A549 (cell line): ENCODE data around the gene HOXB3. TPM values are rescaled to one million over a fixed set of nuclear protein-coding genes. Genes with fewer than 3 reads are reported as not detected.

Experiments used
- ATAC-seq, 2 experiments: fragments of 200-7000 bp in 1 of 2; fragments of >200 bp in 1 of 2; cut with Nextera tagmentation in 1 of 2; cut with Tn5 transposase in 1 of 2; 3 replicates each; pipeline versions ENCODE4 v1.8.0 to v1.9.1; 2018 to 2020; ENCODE audit warnings: mild to moderate bottlenecking in 1 of 2, moderate library complexity in 1 of 2
- CTCF ChIA-PET: fragments of 300-600 bp; sonication (Branson Sonifier 250); formaldehyde crosslinking; extraction: SDS; loops from one replicate; lab custom pipeline; 2021; ENCODE audit warnings: antibody characterized with exemption, inconsistent platforms; lab: Yijun Ruan, JAX
- POLR2A ChIA-PET: fragments of 350-600 bp; formaldehyde crosslinking; extraction: SDS; loops from one replicate; lab custom pipeline; 2021; ENCODE audit warnings: antibody characterized with exemption, inconsistent platforms; lab: Yijun Ruan, JAX
- DNase-seq, 2 experiments: peaks; one replicate each; pipeline versions ENCODE4 v3.0.0 to v3.0.0-alpha.2; 2011 to 2016; ENCODE audit warnings: low read depth in 1 of 2, low spot score in 1 of 2
- FAIRE-seq: peaks from 2 replicates; lab custom pipeline; 2011; peaks lifted over from hg19 to GRCh38; lab: Jason Lieb, UNC
- H3K27ac ChIP-seq, 2 experiments: fragments of >200 bp; sonication (Bioruptor Twin); formaldehyde crosslinking; 3 replicates each; pipeline ENCODE4 v1.5.1; 2016 to 2017
- H3K4me1 ChIP-seq: fragments of >200 bp; sonication (Bioruptor Twin); formaldehyde crosslinking; 3 replicates; pipeline ENCODE4 v1.6.1; 2016
- H3K4me2 ChIP-seq: fragments of >200 bp; sonication (Bioruptor Twin); formaldehyde crosslinking; 3 replicates; pipeline ENCODE4 v1.6.1; 2016
- H3K4me3 ChIP-seq: fragments of >200 bp; sonication (Bioruptor Twin); formaldehyde crosslinking; 3 replicates; pipeline ENCODE4 v1.5.1; 2016
- H3K9me3 ChIP-seq: fragments of >200 bp; sonication (Bioruptor Twin); formaldehyde crosslinking; 3 replicates; pipeline ENCODE4 v1.6.1; 2016
- CBX8 ChIP-seq: fragments of 200-600 bp; sonication (generic); IDR thresholded peaks from 2 replicates; pipeline ENCODE4 v1.6.1; 2016
- CEBPB ChIP-seq, 2 experiments: fragments of >200 bp in 1 of 2; sonication (Bioruptor Twin) in 1 of 2; formaldehyde crosslinking in 1 of 2; IDR thresholded peaks; 2 replicates each; pipeline ENCODE4 v1.6.1; 2012 to 2016
- E2F6 ChIP-seq: IDR thresholded peaks from 2 replicates; pipeline ENCODE4 v1.6.1; 2012; ENCODE audit warnings: low read depth, borderline replicate concordance
- EHF ChIP-seq: fragments of 250-450 bp; sonication (Bioruptor Pico); IDR thresholded peaks from 2 replicates; pipeline ENCODE4 v1.5.0; 2020; ENCODE audit warnings: mild to moderate bottlenecking
- EHMT2 ChIP-seq: fragments of 200-600 bp; sonication (generic); IDR thresholded peaks from 2 replicates; pipeline ENCODE4 v1.6.1; 2016; ENCODE audit warnings: antibody characterized with exemption, low read depth, mild to moderate bottlenecking, moderate library complexity
- FOSL2 ChIP-seq, 2 experiments: fragments of 450-650 bp in 1 of 2; fragments of >200 bp in 1 of 2; sonication (Bioruptor Twin) in 1 of 2; formaldehyde crosslinking; IDR thresholded peaks; 2 replicates each; pipeline versions ENCODE4 v1.5.0 to v1.6.1; 2016 to 2020; ENCODE audit warnings: mild to moderate bottlenecking in 1 of 2, moderate library complexity in 1 of 2
- FOXS1 ChIP-seq: fragments of 250-450 bp; sonication (Bioruptor Pico); IDR thresholded peaks from 2 replicates; pipeline ENCODE4 v1.5.0; 2020; ENCODE audit warnings: mild to moderate bottlenecking, moderate library complexity
- HDAC2 ChIP-seq: fragments of 200-600 bp; sonication (generic); IDR thresholded peaks from 2 replicates; pipeline ENCODE4 v1.6.1; 2016
- HMGXB4 ChIP-seq: fragments of 250-450 bp; sonication (Bioruptor Pico); IDR thresholded peaks from 2 replicates; pipeline ENCODE4 v1.5.0; 2021; ENCODE audit warnings: mild to moderate bottlenecking, moderate library complexity, borderline replicate concordance
- HOXB13 ChIP-seq: fragments of 250-450 bp; sonication (Bioruptor Pico); IDR thresholded peaks from 2 replicates; pipeline ENCODE4 v1.5.0; 2020; ENCODE audit warnings: low read depth, mild to moderate bottlenecking, moderate library complexity
- HOXB5 ChIP-seq: fragments of 250-450 bp; sonication (Bioruptor Pico); IDR thresholded peaks from 2 replicates; pipeline ENCODE4 v1.5.0; 2020; ENCODE audit warnings: mild to moderate bottlenecking, moderate library complexity
- MAFK ChIP-seq: fragments of 450-650 bp; IDR thresholded peaks from 2 replicates; pipeline ENCODE4 v1.6.1; 2014; ENCODE audit not compliant: partially characterized antibody
- MAX ChIP-seq: IDR thresholded peaks from 2 replicates; pipeline ENCODE4 v1.6.1; 2012
- NFE2L2 ChIP-seq: fragments of 150-350 bp; conservative IDR thresholded peaks from 2 replicates; pipeline ENCODE4 v1.6.1; 2014; ENCODE audit warnings: low read length
- NR3C1 ChIP-seq: fragments of >200 bp; sonication (Bioruptor Twin); formaldehyde crosslinking; IDR thresholded peaks from 3 replicates; pipeline ENCODE4 v1.6.1; 2017
- PBX3 ChIP-seq: IDR thresholded peaks from 2 replicates; pipeline ENCODE4 v1.6.1; 2012
- POLR2A ChIP-seq: IDR thresholded peaks from 2 replicates; pipeline ENCODE4 v1.6.1; 2012; ENCODE audit warnings: mild to moderate bottlenecking, low read length
- RAD21 ChIP-seq, 2 experiments: fragments of >200 bp in 1 of 2; sonication (Bioruptor Twin) in 1 of 2; formaldehyde crosslinking in 1 of 2; IDR thresholded peaks in 1 of 2; conservative IDR thresholded peaks in 1 of 2; 2 replicates in 1 of 2; 3 replicates in 1 of 2; pipeline ENCODE4 v1.6.1; 2012 to 2018; ENCODE audit warnings: inconsistent platforms in 1 of 2
- RARB ChIP-seq: fragments of 250-450 bp; sonication (Bioruptor Pico); IDR thresholded peaks from 2 replicates; pipeline ENCODE4 v1.8.0; 2021; ENCODE audit warnings: mild to moderate bottlenecking, moderate library complexity
- REST ChIP-seq: fragments of 200-600 bp; sonication (generic); IDR thresholded peaks from 2 replicates; pipeline ENCODE4 v1.6.1; 2016; ENCODE audit warnings: antibody characterized with exemption, mild to moderate bottlenecking, moderate library complexity
- SMC3 ChIP-seq: fragments of >200 bp; sonication (Bioruptor Twin); formaldehyde crosslinking; IDR thresholded peaks from 3 replicates; pipeline ENCODE4 v1.6.1; 2018; ENCODE audit warnings: inconsistent platforms
- SREBF2 ChIP-seq: fragments of 450-650 bp; IDR thresholded peaks from 2 replicates; pipeline ENCODE4 v1.6.1; 2014; ENCODE audit warnings: mild to moderate bottlenecking, moderate library complexity
- TFCP2L1 ChIP-seq: fragments of 250-450 bp; sonication (Bioruptor Pico); IDR thresholded peaks from 2 replicates; pipeline ENCODE4 v1.5.0; 2021; ENCODE audit warnings: mild to moderate bottlenecking
- USF2 ChIP-seq: fragments of 450-650 bp; IDR thresholded peaks from 2 replicates; pipeline ENCODE4 v1.6.1; 2014; ENCODE audit warnings: antibody characterized with exemption
- ZC3H11A ChIP-seq: fragments of 450-650 bp; IDR thresholded peaks from 2 replicates; pipeline ENCODE4 v1.6.1; 2014; ENCODE audit warnings: antibody characterized with exemption, mild to moderate bottlenecking
- WGBS: methylation state at CpG from one replicate; pipeline ENCODE4 v1.1.6; 2017; ENCODE audit errors: missing lambda C conversion rate; 5-methylcytosine and 5-hydroxymethylcytosine counted together
- polyA plus RNA-seq, 4 experiments: library from polyadenylated mRNA; depleted of rRNA in 3 of 4; stranded (reverse); fragments of >200 nt; fragmentation: RNase III in 1 of 4; extraction: RNeasy Plus Mini Kit Qiagen cat#74134 plus additional on column Dnase treatment in 1 of 4; gene quantifications; 2 replicates in 3 of 4; 3 replicates in 1 of 4; pipeline ENCODE4 v1.2.3, GENCODE V29; 2011 to 2017

Gene HOXB3
- polyA plus RNA-seq, 2 of the 4 experiments (the other 2 are of a cell fraction) = 8.6 to 17.0 TPM

- ATAC-seq (no peak), FAIRE-seq (no peak), DNase-seq (no peak)
- no peak for TF ChIP-seq MAFK
- TF ChIP-seq EHMT2 = no peak
- TF ChIP-seq SMC3 = no peak
- no peak for TF ChIP-seq ZC3H11A
- no peak for TF ChIP-seq CBX8
- no peak for TF ChIP-seq EHF (CRISPR knock-in tag)
- TF ChIP-seq RAD21 (conservative IDR thresholded peaks at IDR 0.05 in 1 of 2, IDR thresholded peaks at IDR 0.05 in 1 of 2) = no peak
- no peak for TF ChIP-seq NR3C1
- TF ChIP-seq E2F6 = no peak
- TF ChIP-seq FOXS1 (CRISPR knock-in tag) = no peak
- TF ChIP-seq RARB = no peak
- TF ChIP-seq HDAC2 = no peak
- TF ChIP-seq CEBPB (IDR thresholded peaks at IDR 0.05) = no peak
- no peak for TF ChIP-seq POLR2A
- TF ChIP-seq REST = no peak
- no peak for TF ChIP-seq NFE2L2
- Histone ChIP-seq H3K9me3 (no peaks in the 10 kb centered on the region), H3K4me3 (no peak overlapping the region), H3K4me1 (peaks cover 15% of the 10 kb centered on the region; the same call in 2 of the 3 replicates), H3K27ac (no peak overlapping the region), H3K4me2 (no peak overlapping the region)
- ChIA-PET POLR2A (no interaction called here), CTCF (interaction anchor here (0.6 to 2.8 kb wide), 7 partner anchors 18 to 84 kb away, joined by 3 to 11 read pairs (median 3); no protein-coding TSS in a partner anchor)
- WGBS = 91% methylated on average over 12 of the region's 12 CpGs
Observed at GRCh38 chr17:48541036-48541576, 48.9 kb downstream of the HOXB3 start.

GRCh38 chr17:48540213-48540612, 49.8 kb downstream of the HOXB3 start:
- Histone ChIP-seq H3K4me1 (peaks cover 15% of the 10 kb centered on the region; the same call in 2 of the 3 replicates), H3K4me3 (no peak overlapping the region), H3K9me3 (no peaks in the 10 kb centered on the region), H3K27ac (no peak overlapping the region), H3K4me2 (no peak overlapping the region)
- CTCF ChIA-PET = interaction anchor here (0.6 to 2.8 kb wide), 9 partner anchors 16 to 239 kb away, joined by 3 to 11 read pairs (median 3); no protein-coding TSS in a partner anchor
- no peak for ATAC-seq
- 80% methylated on average over 1 of the region's 1 CpG for WGBS
- DNase-seq = no peak
- POLR2A ChIA-PET = interaction anchor here (0.8 kb wide), 1 partner anchor 15 kb away, joined by 4 read pairs; no protein-coding TSS in a partner anchor
- FAIRE-seq = no peak
- no peak for TF ChIP-seq TFCP2L1 (CRISPR knock-in tag)
- no peak for TF ChIP-seq RAD21 (conservative IDR thresholded peaks at IDR 0.05 in 1 of 2, IDR thresholded peaks at IDR 0.05 in 1 of 2)
- no peak for TF ChIP-seq HOXB5 (CRISPR knock-in tag)
- no peak for TF ChIP-seq HOXB13 (CRISPR knock-in tag)
- no peak for TF ChIP-seq FOSL2 (IDR thresholded peaks at IDR 0.05)
- TF ChIP-seq FOSL2 (CRISPR knock-in tag; IDR thresholded peaks at IDR 0.05) = no peak
- no peak for TF ChIP-seq USF2
- TF ChIP-seq SMC3 = no peak
- no peak for TF ChIP-seq SREBF2
- TF ChIP-seq PBX3 = no peak
- TF ChIP-seq NFE2L2 = no peak
- TF ChIP-seq HMGXB4 (CRISPR knock-in tag) = no peak
- TF ChIP-seq MAX = no peak
- TF ChIP-seq REST = no peak
